ENCODE data around the gene EHBP1. TPM values are rescaled to one million over a fixed set of nuclear protein-coding genes. Genes with fewer than 3 reads are reported as not detected.

Gene EHBP1
- total RNA-seq, 4 donors from 2014 or later: 42.9 to 116 (median 58.3) TPM

DNA sequence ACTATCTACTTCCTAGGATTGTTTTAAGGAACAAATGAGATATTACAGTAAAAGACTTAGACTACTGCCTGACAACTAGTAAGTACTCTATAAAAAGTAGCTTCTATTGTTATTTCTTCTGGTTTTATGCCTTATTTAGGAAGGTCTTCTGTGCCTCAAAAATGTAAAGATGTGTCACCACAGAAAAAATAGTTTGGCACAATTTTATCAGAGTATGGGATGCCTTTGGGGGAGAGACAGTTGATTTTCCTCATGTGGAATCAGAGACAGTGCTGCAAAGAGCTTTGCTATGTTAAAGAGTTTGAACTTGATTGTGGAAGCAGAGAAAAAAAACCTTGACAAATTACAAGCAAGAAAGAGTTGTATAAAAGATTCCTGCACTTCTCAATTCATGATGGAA, 98.4 kb downstream of the EHBP1 start:
- peaks cover 15% of the 10 kb centered on the region for H3K36me3 ChIP-seq
- DNase-seq (ENCODE audit: low spot score in 2 of 2): no peak
- no peaks in the 10 kb centered on the region for H3K27me3 ChIP-seq
- peaks cover 2% of the 10 kb centered on the region for H3K9me3 ChIP-seq
- TF ChIP-seq POLR2A (IDR thresholded peaks at IDR 0.05): no peak
- TF ChIP-seq POLR2AphosphoS5 (IDR thresholded peaks at IDR 0.05): no peak
- no peak for TF ChIP-seq EP300 (IDR thresholded peaks at IDR 0.05)
- TF ChIP-seq CTCF (IDR thresholded peaks at IDR 0.05): no peak
- H3K4me1 ChIP-seq: no peaks in the 10 kb centered on the region
- no peak overlapping the region for H3K27ac ChIP-seq
- H3K4me3 ChIP-seq: no peak overlapping the region

- WGBS: 93% methylated on average over 7 of the region's 7 CpGs
- Histone ChIP-seq H3K27ac (no peak overlapping the region), H3K36me3 (peaks cover 15% of the 10 kb centered on the region), H3K9me3 (peaks cover 2% of the 10 kb centered on the region), H3K27me3 (no peaks in the 10 kb centered on the region), H3K4me3 (no peak overlapping the region), H3K4me1 (no peaks in the 10 kb centered on the region)
- no peak for TF ChIP-seq EP300 (IDR thresholded peaks at IDR 0.05)
- TF ChIP-seq POLR2AphosphoS5 (IDR thresholded peaks at IDR 0.05): no peak
- no peak for TF ChIP-seq CTCF (IDR thresholded peaks at IDR 0.05)
- TF ChIP-seq POLR2A (IDR thresholded peaks at IDR 0.05): no peak
- DNase-seq (ENCODE audit: low spot score in 2 of 2): no peak
These were observed 100.7 kb downstream of the EHBP1 start for GRCh38 chr2:62806231-62806630.

DNA sequence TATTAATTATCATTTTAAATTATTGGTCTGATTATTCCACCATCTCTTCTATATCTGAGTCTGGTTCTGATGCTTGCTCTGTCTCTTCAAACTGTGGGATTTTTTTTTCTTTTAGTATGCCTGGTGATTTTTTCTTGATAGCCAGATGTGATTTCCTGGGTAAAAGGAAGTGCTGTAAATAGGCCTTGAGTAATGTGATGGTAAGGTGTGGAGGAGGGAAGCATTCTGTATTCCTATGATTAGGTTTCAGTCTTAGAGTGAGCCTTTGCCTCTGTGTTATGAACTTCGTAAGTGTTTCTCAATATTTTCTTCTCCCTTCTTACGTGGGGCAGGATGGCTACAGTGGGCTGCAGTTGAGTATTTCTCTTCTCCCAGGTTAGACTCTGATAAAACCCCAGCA, 103.0 kb downstream of the EHBP1 start:
- H3K4me1 ChIP-seq: no peaks in the 10 kb centered on the region
- H3K4me3 ChIP-seq: no peak overlapping the region
- peaks cover 15% of the 10 kb centered on the region for H3K36me3 ChIP-seq
- H3K9me3 ChIP-seq: peaks cover 2% of the 10 kb centered on the region
- H3K27me3 ChIP-seq: no peaks in the 10 kb centered on the region
- TF ChIP-seq EP300 (IDR thresholded peaks at IDR 0.05) (no peak), CTCF (IDR thresholded peaks at IDR 0.05) (no peak), POLR2AphosphoS5 (IDR thresholded peaks at IDR 0.05) (no peak), POLR2A (IDR thresholded peaks at IDR 0.05) (no peak)
- WGBS: 95% methylated on average over 2 of the region's 2 CpGs
- no peak for DNase-seq (ENCODE audit: low spot score in 2 of 2)
- H3K27ac ChIP-seq: no peak overlapping the region

DNA sequence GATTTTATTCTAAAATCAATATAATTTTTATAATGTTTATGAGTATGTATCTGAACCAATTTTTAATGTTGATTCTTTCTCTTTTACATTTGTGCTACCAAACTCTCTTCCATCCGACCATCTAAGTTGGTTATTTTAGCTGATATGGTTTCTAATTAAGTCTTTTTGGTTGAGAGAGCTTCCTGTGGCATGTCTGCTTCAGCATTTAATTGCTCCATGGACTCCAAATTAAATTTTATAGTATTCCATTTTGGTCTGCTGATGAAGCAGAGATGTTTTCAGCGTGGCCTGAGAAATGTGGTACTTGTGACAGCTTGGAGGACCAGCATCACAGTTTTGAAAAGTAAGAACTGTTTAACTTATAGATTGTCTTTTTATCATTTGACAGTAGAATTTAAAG, 105.6 kb downstream of the EHBP1 start:
- TF ChIP-seq POLR2AphosphoS5 (IDR thresholded peaks at IDR 0.05): no peak
- no peak for TF ChIP-seq CTCF (IDR thresholded peaks at IDR 0.05)
- TF ChIP-seq POLR2A (IDR thresholded peaks at IDR 0.05): no peak
- TF ChIP-seq EP300 (IDR thresholded peaks at IDR 0.05): no peak
- Histone ChIP-seq H3K27me3 (no peaks in the 10 kb centered on the region), H3K27ac (no peak overlapping the region), H3K4me1 (no peaks in the 10 kb centered on the region), H3K36me3 (peaks cover 9% of the 10 kb centered on the region), H3K4me3 (no peak overlapping the region), H3K9me3 (peaks cover 2% of the 10 kb centered on the region)
- DNase-seq (ENCODE audit: low spot score in 2 of 2): no peak
- 97% methylated on average over 2 of the region's 2 CpGs for WGBS

DNA sequence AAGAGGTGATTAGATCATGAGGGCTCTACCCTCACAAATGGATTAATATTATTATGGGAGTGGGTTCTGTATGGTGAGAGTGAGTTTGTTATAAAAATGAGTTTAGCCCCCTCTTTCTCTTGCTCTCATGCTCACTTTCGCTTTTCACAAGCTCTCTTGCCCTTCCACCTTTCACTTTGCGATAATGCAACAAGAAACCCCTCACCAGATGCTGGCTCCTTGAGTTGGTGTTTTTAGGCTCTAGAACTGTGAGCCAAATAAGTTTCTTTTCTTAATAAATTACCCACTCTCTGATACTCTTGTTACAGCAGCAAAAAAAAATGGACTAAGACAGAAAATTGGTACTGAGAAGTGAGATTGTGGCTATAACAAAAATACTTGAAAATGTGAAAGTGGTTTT, 106.5 kb downstream of the EHBP1 start:
- Histone ChIP-seq H3K36me3 (no peaks in the 10 kb centered on the region), H3K9me3 (peaks cover 2% of the 10 kb centered on the region), H3K4me3 (no peak overlapping the region), H3K27ac (no peak overlapping the region), H3K27me3 (no peaks in the 10 kb centered on the region), H3K4me1 (no peaks in the 10 kb centered on the region)
- 93% methylated on average over 2 of the region's 2 CpGs for WGBS
- TF ChIP-seq POLR2AphosphoS5 (IDR thresholded peaks at IDR 0.05) (no peak), POLR2A (IDR thresholded peaks at IDR 0.05) (no peak), CTCF (IDR thresholded peaks at IDR 0.05) (no peak), EP300 (IDR thresholded peaks at IDR 0.05) (no peak)
- no peak for DNase-seq (ENCODE audit: low spot score in 2 of 2)

All from suprapubic skin (tissue), 4 donors.